Calu3 (cell line): ENCODE data around the gene XCL1. TPM values are rescaled to one million over a fixed set of nuclear protein-coding genes. Genes with fewer than 3 reads are reported as not detected.

Source experiments
- BruUV-seq: library from RNA; stranded (reverse); fragments of 400-500 nt; replicated peaks from 2 replicates; lab custom pipeline; 2021; lab: Mats Ljungman, UMichigan
- CTCF ChIA-PET: fragments of 300-600 bp; sonication (Branson Sonifier 250); formaldehyde crosslinking; loops from one replicate; lab custom pipeline; 2022; ENCODE audit warnings: antibody characterized with exemption; lab: Charles Lee
- DNase-seq: peaks from one replicate; pipeline ENCODE4 v3.0.0; 2022
- H3K27ac Mint-ChIP-seq: one replicate; pipeline ENCODE4 v1.8.0; 2022; ENCODE audit warnings: mixed read lengths; ENCODE audit not compliant: unreplicated experiment
- H3K27me3 Mint-ChIP-seq: one replicate; pipeline ENCODE4 v1.8.0; 2022; ENCODE audit warnings: mixed read lengths; ENCODE audit not compliant: unreplicated experiment
- H3K36me3 Mint-ChIP-seq: one replicate; pipeline ENCODE4 v1.8.0; 2022; ENCODE audit warnings: mild to moderate bottlenecking, moderate library complexity, mixed read lengths; ENCODE audit not compliant: insufficient read depth, unreplicated experiment
- H3K4me1 Mint-ChIP-seq: one replicate; pipeline ENCODE4 v1.8.0; 2022; ENCODE audit warnings: mild to moderate bottlenecking, low read depth, mixed read lengths; ENCODE audit not compliant: unreplicated experiment
- H3K4me3 Mint-ChIP-seq: one replicate; pipeline ENCODE4 v1.8.0; 2022; ENCODE audit warnings: mild to moderate bottlenecking, low read depth, moderate library complexity, mixed read lengths; ENCODE audit not compliant: unreplicated experiment
- H3K9me3 Mint-ChIP-seq: one replicate; pipeline ENCODE4 v1.8.0; 2022; ENCODE audit warnings: low read depth, mixed read lengths; ENCODE audit not compliant: unreplicated experiment
- CTCF ChIP-seq: fragments of 200-600 bp; IDR thresholded peaks from one replicate; pipeline ENCODE4 v1.8.0; 2022; ENCODE audit warnings: antibody characterized with exemption; ENCODE audit not compliant: unreplicated experiment
- intact Hi-C: fragments of 100-400 bp; cut with micrococcal nuclease; formaldehyde crosslinking; loops from one replicate; pipeline ENCODE4 v1.10.0; 2022; ENCODE audit not compliant: unreplicated experiment
- total RNA-seq: library from RNA; stranded (reverse); gene quantifications from 2 replicates; pipeline ENCODE4 v1.2.3, GENCODE V29; 2022

Gene XCL1
- total RNA-seq, 1 experiment from 2014 or later, result not detected

GRCh38 chr1:168605443-168605842, 29.0 kb downstream of the XCL1 start:
- Mint-ChIP-seq H3K4me1 (peaks cover 24% of the 10 kb centered on the region), H3K27me3 (no peaks in the 10 kb centered on the region), H3K36me3 (no peaks in the 10 kb centered on the region), H3K27ac (no peak overlapping the region), H3K9me3 (no peaks in the 10 kb centered on the region), H3K4me3 (no peak overlapping the region)
- BruUV-seq, result no TSS peak
- no peak for TF ChIP-seq CTCF
- intact Hi-C loops, result loop anchor here (10.0 kb wide), 4 partner anchors 299 to 849 kb away; partner anchors contain the start of gene ATP1B1
- CTCF ChIA-PET, result no interaction called here
- DNase-seq, result no peak

GRCh38 chr1:168606096-168606495, 29.7 kb downstream of the XCL1 start:
- intact Hi-C loops, result loop anchor here (10.0 kb wide), 4 partner anchors 299 to 849 kb away; partner anchors contain the start of gene ATP1B1
- Mint-ChIP-seq H3K4me3 (no peak overlapping the region), H3K27ac (no peak overlapping the region), H3K4me1 (peaks cover 24% of the 10 kb centered on the region), H3K9me3 (no peaks in the 10 kb centered on the region), H3K27me3 (no peaks in the 10 kb centered on the region), H3K36me3 (no peaks in the 10 kb centered on the region)
- no peak for DNase-seq
- BruUV-seq, result no TSS peak
- no peak for TF ChIP-seq CTCF
- CTCF ChIA-PET, result no interaction called here

GRCh38 chr1:168607872-168608428, 31.5 kb downstream of the XCL1 start:
- CTCF ChIA-PET, result no interaction called here
- no peak for TF ChIP-seq CTCF
- Mint-ChIP-seq H3K4me1 (peaks cover 24% of the 10 kb centered on the region), H3K9me3 (no peaks in the 10 kb centered on the region), H3K4me3 (no peak overlapping the region), H3K36me3 (no peaks in the 10 kb centered on the region), H3K27ac (no peak overlapping the region), H3K27me3 (no peaks in the 10 kb centered on the region)
- intact Hi-C loops, result loop anchor here (10.0 kb wide), 4 partner anchors 297 to 847 kb away; partner anchors contain the start of gene ATP1B1
- BruUV-seq, result no TSS peak
- no peak for DNase-seq

- TF ChIP-seq CTCF, result no peak
- DNase-seq, result no peak
- no peak overlapping the region for H3K4me3 Mint-ChIP-seq
- intact Hi-C loops, result loop anchor here (10.0 kb wide), 4 partner anchors 296 to 846 kb away; partner anchors contain the start of gene ATP1B1
- H3K36me3 Mint-ChIP-seq, result no peaks in the 10 kb centered on the region
- H3K4me1 Mint-ChIP-seq, result peaks cover 16% of the 10 kb centered on the region
- no peaks in the 10 kb centered on the region for H3K27me3 Mint-ChIP-seq
- CTCF ChIA-PET, result no interaction called here
- H3K9me3 Mint-ChIP-seq, result no peaks in the 10 kb centered on the region
- BruUV-seq, result no TSS peak
- no peak overlapping the region for H3K27ac Mint-ChIP-seq
Observed at GRCh38 chr1:168608796-168609715, 32.7 kb downstream of the XCL1 start.
